ENCODE results near the gene NELFE.

The NELFE gene

DNA sequence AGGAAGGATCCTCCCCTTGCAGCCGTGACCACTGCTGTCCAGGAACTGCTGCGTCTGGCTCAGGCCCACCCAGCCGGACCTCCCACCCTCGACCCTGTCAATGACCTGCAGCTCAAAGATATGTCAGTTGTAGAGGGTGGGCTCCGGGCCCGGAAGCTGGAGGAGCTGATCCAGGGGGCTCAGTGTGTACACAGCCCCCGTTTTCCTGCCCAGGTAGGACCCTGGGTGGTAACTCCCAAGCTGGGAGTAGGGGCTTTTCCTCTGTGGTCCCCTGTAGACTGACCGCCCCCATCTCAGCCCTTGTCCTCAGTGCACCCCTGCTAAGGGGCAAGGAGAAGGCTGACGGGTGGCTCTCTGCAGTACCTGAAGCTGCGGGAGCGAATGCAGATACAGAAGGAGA, 9.6 kb upstream of the NELFE start:
- no peak overlapping the region for H2AFZ ChIP-seq (ENCODE audit: low read depth, low read length)
- TF ChIP-seq, protein P1, sequence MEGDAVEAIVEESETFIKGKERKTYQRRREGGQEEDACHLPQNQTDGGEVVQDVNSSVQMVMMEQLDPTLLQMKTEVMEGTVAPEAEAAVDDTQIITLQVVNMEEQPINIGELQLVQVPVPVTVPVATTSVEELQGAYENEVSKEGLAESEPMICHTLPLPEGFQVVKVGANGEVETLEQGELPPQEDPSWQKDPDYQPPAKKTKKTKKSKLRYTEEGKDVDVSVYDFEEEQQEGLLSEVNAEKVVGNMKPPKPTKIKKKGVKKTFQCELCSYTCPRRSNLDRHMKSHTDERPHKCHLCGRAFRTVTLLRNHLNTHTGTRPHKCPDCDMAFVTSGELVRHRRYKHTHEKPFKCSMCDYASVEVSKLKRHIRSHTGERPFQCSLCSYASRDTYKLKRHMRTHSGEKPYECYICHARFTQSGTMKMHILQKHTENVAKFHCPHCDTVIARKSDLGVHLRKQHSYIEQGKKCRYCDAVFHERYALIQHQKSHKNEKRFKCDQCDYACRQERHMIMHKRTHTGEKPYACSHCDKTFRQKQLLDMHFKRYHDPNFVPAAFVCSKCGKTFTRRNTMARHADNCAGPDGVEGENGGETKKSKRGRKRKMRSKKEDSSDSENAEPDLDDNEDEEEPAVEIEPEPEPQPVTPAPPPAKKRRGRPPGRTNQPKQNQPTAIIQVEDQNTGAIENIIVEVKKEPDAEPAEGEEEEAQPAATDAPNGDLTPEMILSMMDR (IDR thresholded peaks at IDR 0.05; ENCODE audit: low read depth, low read length), result no peak
- no peak for TF ChIP-seq EZH2phosphoT487 (IDR thresholded peaks at IDR 0.05; ENCODE audit: low read depth)
- H3K9me3 ChIP-seq (ENCODE audit: insufficient read depth, low read length), result no peaks in the 10 kb centered on the region
- no peak overlapping the region for H3K27ac ChIP-seq (ENCODE audit: low read length)
- no peak overlapping the region for H3K9ac ChIP-seq (ENCODE audit: low read length)
- H3K4me2 ChIP-seq (ENCODE audit: low read length), result no peak overlapping the region
- peaks cover 13% of the 10 kb centered on the region for H3K4me1 ChIP-seq (ENCODE audit: low read length)
- H4K20me1 ChIP-seq (ENCODE audit: insufficient read depth, low read length), result no peaks in the 10 kb centered on the region
- peaks cover 11% of the 10 kb centered on the region for H3K79me2 ChIP-seq (ENCODE audit: low read length)
- no peak overlapping the region for H3K4me3 ChIP-seq (ENCODE audit: low read length)
- H3K36me3 ChIP-seq (replicated peaks; ENCODE audit: low read depth, low read length), result peaks cover 6% of the 10 kb centered on the region
- H3K27me3 ChIP-seq (ENCODE audit: low read depth, low read length), result no peaks in the 10 kb centered on the region

DNA sequence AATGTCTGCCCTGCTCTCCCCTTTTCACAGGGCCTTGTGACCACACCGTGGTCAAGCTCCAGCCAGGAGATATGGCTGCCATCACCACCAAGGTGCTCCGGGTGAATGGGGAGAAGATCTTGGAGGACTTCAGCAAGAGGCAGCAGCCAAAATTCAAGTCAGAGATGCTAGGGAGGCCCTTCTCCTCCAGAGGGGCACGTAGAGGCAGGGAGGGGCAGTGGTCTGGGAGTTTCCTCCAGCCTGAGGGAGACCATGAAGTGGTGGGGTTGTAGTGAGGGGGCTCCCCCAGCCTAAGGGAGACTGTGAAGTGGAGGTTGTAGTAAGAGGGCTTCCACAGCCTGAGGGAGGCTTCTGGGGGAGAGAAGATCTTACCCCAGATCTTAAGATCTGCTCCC, 9.2 kb upstream of the NELFE start:
- Histone ChIP-seq H3K27ac (ENCODE audit: low read length) (no peak overlapping the region), H3K4me3 (ENCODE audit: low read length) (no peak overlapping the region), H3K4me1 (ENCODE audit: low read length) (peaks cover 9% of the 10 kb centered on the region), H2AFZ (ENCODE audit: low read depth, low read length) (no peak overlapping the region), H3K79me2 (ENCODE audit: low read length) (peaks cover 11% of the 10 kb centered on the region), H3K27me3 (ENCODE audit: low read depth, low read length) (no peaks in the 10 kb centered on the region), H3K9ac (ENCODE audit: low read length) (no peak overlapping the region), H4K20me1 (ENCODE audit: insufficient read depth, low read length) (no peaks in the 10 kb centered on the region), H3K36me3 (replicated peaks; ENCODE audit: low read depth, low read length) (peaks cover 6% of the 10 kb centered on the region), H3K4me2 (ENCODE audit: low read length) (no peak overlapping the region), H3K9me3 (ENCODE audit: insufficient read depth, low read length) (no peaks in the 10 kb centered on the region)
- no peak for TF ChIP-seq EZH2phosphoT487 (IDR thresholded peaks at IDR 0.05; ENCODE audit: low read depth)
- TF ChIP-seq, protein P1 (IDR thresholded peaks at IDR 0.05; ENCODE audit: low read depth, low read length), result no peak

- no peak overlapping the region for H3K4me3 ChIP-seq (ENCODE audit: low read length)
- H3K27me3 ChIP-seq (ENCODE audit: low read depth, low read length), result no peaks in the 10 kb centered on the region
- no peaks in the 10 kb centered on the region for H4K20me1 ChIP-seq (ENCODE audit: insufficient read depth, low read length)
- no peak overlapping the region for H3K9ac ChIP-seq (ENCODE audit: low read length)
- peaks cover 6% of the 10 kb centered on the region for H3K36me3 ChIP-seq (replicated peaks; ENCODE audit: low read depth, low read length)
- no peaks in the 10 kb centered on the region for H3K9me3 ChIP-seq (ENCODE audit: insufficient read depth, low read length)
- H3K79me2 ChIP-seq (ENCODE audit: low read length), result peaks cover 11% of the 10 kb centered on the region
- no peak overlapping the region for H2AFZ ChIP-seq (ENCODE audit: low read depth, low read length)
- peaks cover 7% of the 10 kb centered on the region for H3K4me1 ChIP-seq (ENCODE audit: low read length)
- H3K27ac ChIP-seq (ENCODE audit: low read length), result no peak overlapping the region
- TF ChIP-seq, protein P1 (IDR thresholded peaks at IDR 0.05; ENCODE audit: low read depth, low read length), result no peak
- TF ChIP-seq EZH2phosphoT487 (IDR thresholded peaks at IDR 0.05; ENCODE audit: low read depth), result no peak
- H3K4me2 ChIP-seq (ENCODE audit: low read length), result no peak overlapping the region
These were observed 8.5 kb upstream of the NELFE start for GRCh38 chr6:31966997-31967925.

- Histone ChIP-seq H2AFZ (ENCODE audit: low read depth, low read length) (no peak overlapping the region), H3K4me2 (ENCODE audit: low read length) (no peak overlapping the region), H3K4me1 (ENCODE audit: low read length) (peaks cover 7% of the 10 kb centered on the region), H3K27ac (ENCODE audit: low read length) (no peak overlapping the region), H3K79me2 (ENCODE audit: low read length) (peaks cover 9% of the 10 kb centered on the region), H3K36me3 (replicated peaks; ENCODE audit: low read depth, low read length) (peaks cover 8% of the 10 kb centered on the region), H3K9ac (ENCODE audit: low read length) (no peak overlapping the region), H3K4me3 (ENCODE audit: low read length) (no peak overlapping the region), H4K20me1 (ENCODE audit: insufficient read depth, low read length) (no peaks in the 10 kb centered on the region), H3K9me3 (ENCODE audit: insufficient read depth, low read length) (no peaks in the 10 kb centered on the region), H3K27me3 (ENCODE audit: low read depth, low read length) (no peaks in the 10 kb centered on the region)
- TF ChIP-seq, protein P1 (IDR thresholded peaks at IDR 0.05; ENCODE audit: low read depth, low read length), result no peak
- no peak for TF ChIP-seq EZH2phosphoT487 (IDR thresholded peaks at IDR 0.05; ENCODE audit: low read depth)
These were observed 7.7 kb upstream of the NELFE start for GRCh38 chr6:31966506-31966905.
